K562 (cell line): ENCODE results near the gene ADD2. TPM values are rescaled to one million over a fixed set of nuclear protein-coding genes. Genes with fewer than 3 reads are reported as not detected.

Experiments used
- ARID3A ChIP-seq: IDR thresholded peaks from 2 replicates; pipeline ENCODE4 v1.6.1; 2012; ENCODE audit warnings: low read depth, low read length, improper control_type of control experiment, borderline replicate concordance
- CCNT2 ChIP-seq: IDR thresholded peaks from 2 replicates; pipeline ENCODE4 v1.6.1; 2011; ENCODE audit warnings: borderline replicate concordance, low read depth, mild to moderate bottlenecking, moderate library complexity, mixed read lengths, low read length; ENCODE audit not compliant: insufficient read length; ENCODE audit errors: extremely low read depth
- EP300 ChIP-seq: IDR thresholded peaks from 2 replicates; pipeline ENCODE4 v1.6.1; 2012; ENCODE audit warnings: low read length, improper control_type of control experiment
- GMEB1 ChIP-seq: fragments of 250-450 bp; sonication (Bioruptor Pico); IDR thresholded peaks from 2 replicates; pipeline ENCODE4 v1.4.0; 2020; ENCODE audit warnings: mild to moderate bottlenecking
- KAT8 ChIP-seq: fragments of 450-650 bp; IDR thresholded peaks from 2 replicates; pipeline ENCODE4 v1.6.1; 2016; ENCODE audit warnings: low read depth, mild to moderate bottlenecking
- MAFG ChIP-seq: fragments of 450-650 bp; conservative IDR thresholded peaks from 2 replicates; pipeline ENCODE4 v1.6.1; 2016; ENCODE audit warnings: missing genetic modification characterization, missing compliant biosample characterization
- MEF2A ChIP-seq: IDR thresholded peaks from 2 replicates; pipeline ENCODE4 v1.6.1; 2011; ENCODE audit warnings: low read depth, mild to moderate bottlenecking, low read length, moderate library complexity; ENCODE audit not compliant: control insufficient read depth
- NEUROD1 ChIP-seq: fragments of 150-350 bp; IDR thresholded peaks from 2 replicates; pipeline ENCODE4 v1.6.1; 2014; ENCODE audit warnings: borderline replicate concordance, low read length, low read depth; ENCODE audit not compliant: partially characterized antibody
- NFIX ChIP-seq: fragments of 250-450 bp; sonication (Bioruptor Pico); IDR thresholded peaks from 2 replicates; pipeline ENCODE4 v1.4.0; 2020; ENCODE audit warnings: low read depth, mild to moderate bottlenecking, moderate library complexity
- NR3C1 ChIP-seq: sonication (generic); formaldehyde crosslinking; IDR thresholded peaks from 2 replicates; pipeline ENCODE4 v1.8.1; 2022; ENCODE audit warnings: missing genetic modification reagents
- POLR2AphosphoS2 ChIP-seq: IDR thresholded peaks from 2 replicates; pipeline ENCODE4 v1.6.1; 2012; ENCODE audit warnings: low read length, improper control_type of control experiment
- POLR2AphosphoS5 ChIP-seq: IDR thresholded peaks from 2 replicates; pipeline ENCODE4 v1.6.1; 2011; ENCODE audit warnings: mild to moderate bottlenecking, low read depth, low read length, moderate library complexity; ENCODE audit not compliant: control insufficient read depth, insufficient read depth
- SLC30A9 ChIP-seq: fragments of 250-450 bp; sonication (Bioruptor Pico); IDR thresholded peaks from 2 replicates; pipeline ENCODE4 v1.8.0; 2022; ENCODE audit warnings: mild to moderate bottlenecking, moderate library complexity
- TAL1 ChIP-seq: fragments of 450-650 bp; IDR thresholded peaks from 2 replicates; pipeline ENCODE4 v1.6.1; 2016; ENCODE audit warnings: mild to moderate bottlenecking
- TCF7 ChIP-seq: sonication (generic); IDR thresholded peaks from 2 replicates; pipeline ENCODE4 v1.6.1; 2016; ENCODE audit warnings: antibody characterized with exemption, borderline replicate concordance
- ZNF592 ChIP-seq: fragments of 450-650 bp; IDR thresholded peaks from 2 replicates; pipeline ENCODE4 v1.6.1; 2017; ENCODE audit warnings: antibody characterized with exemption, mild to moderate bottlenecking
- ZNF717 ChIP-seq: fragments of 250-450 bp; sonication (Bioruptor Pico); IDR thresholded peaks from 2 replicates; pipeline ENCODE4 v1.5.0; 2021
- polyA plus RNA-seq, 8 experiments: library from polyadenylated mRNA; depleted of rRNA in 4 of 8; stranded (reverse) in 5 of 8; unstranded in 3 of 8; fragments of >200 nt; fragmentation: Nextera tagmentation in 2 of 8; fragmentation: Illumina TruSeq in 1 of 8; extraction: Ambion mirVana in 2 of 8; extraction: Trizol in 1 of 8; gene quantifications; 2 replicates each; pipeline versions ENCODE4 v1.2.1 to v1.2.3, GENCODE V29; 2011 to 2014; ENCODE audit warnings: inconsistent platforms in 1 of 8, missing spikeins in 1 of 8
- total RNA-seq, 7 experiments: library from RNA; depleted of rRNA in 6 of 7; stranded (reverse); fragments of >200 nt in 6 of 7; fragmentation: Illumina TruSeq in 2 of 7; extraction: Trizol in 2 of 7; gene quantifications; 2 replicates each; pipeline versions ENCODE4 v1.2.1 to v1.2.3, GENCODE V29; 2011 to 2021; ENCODE audit warnings: low replicate concordance in 1 of 7
- TF ChIP-seq, protein P1 (sequence below): fragments of 450-650 bp; IDR thresholded peaks from 2 replicates; pipeline ENCODE4 v1.6.1; 2016; ENCODE audit warnings: mild to moderate bottlenecking
- TF ChIP-seq, protein P2 (sequence below): fragments of 450-650 bp; formaldehyde crosslinking; IDR thresholded peaks from 2 replicates; pipeline ENCODE4 v1.4.0; 2022; ENCODE audit warnings: mild to moderate bottlenecking, moderate library complexity

The ADD2 gene
- total and polyA plus RNA-seq, 9 of the 15 experiments (the other 6 are each of a cell fraction or from before 2014, with no cell fraction given): 3.5 to 63.0 (median 36.2) TPM

DNA sequence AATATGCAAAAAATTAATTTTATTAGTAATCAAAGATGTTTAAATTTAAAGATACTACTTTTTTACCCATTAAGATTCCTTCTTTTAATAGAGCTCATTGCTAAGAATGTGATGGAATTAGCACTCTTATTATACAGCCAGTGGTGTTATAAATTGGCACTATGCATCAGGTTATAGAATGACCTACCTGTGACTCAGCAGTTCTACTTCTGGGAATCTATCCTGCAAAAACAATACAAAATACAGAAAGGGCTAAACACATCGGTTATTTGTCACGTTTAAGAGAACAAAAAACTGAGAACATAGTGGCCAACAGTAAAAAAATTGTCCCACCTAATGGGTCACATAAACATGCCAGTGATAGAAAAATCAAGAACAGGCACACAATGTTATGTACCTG, 9.4 kb upstream of the ADD2 start (continued):
- no peak for TF ChIP-seq EP300
- TF ChIP-seq, protein P1, sequence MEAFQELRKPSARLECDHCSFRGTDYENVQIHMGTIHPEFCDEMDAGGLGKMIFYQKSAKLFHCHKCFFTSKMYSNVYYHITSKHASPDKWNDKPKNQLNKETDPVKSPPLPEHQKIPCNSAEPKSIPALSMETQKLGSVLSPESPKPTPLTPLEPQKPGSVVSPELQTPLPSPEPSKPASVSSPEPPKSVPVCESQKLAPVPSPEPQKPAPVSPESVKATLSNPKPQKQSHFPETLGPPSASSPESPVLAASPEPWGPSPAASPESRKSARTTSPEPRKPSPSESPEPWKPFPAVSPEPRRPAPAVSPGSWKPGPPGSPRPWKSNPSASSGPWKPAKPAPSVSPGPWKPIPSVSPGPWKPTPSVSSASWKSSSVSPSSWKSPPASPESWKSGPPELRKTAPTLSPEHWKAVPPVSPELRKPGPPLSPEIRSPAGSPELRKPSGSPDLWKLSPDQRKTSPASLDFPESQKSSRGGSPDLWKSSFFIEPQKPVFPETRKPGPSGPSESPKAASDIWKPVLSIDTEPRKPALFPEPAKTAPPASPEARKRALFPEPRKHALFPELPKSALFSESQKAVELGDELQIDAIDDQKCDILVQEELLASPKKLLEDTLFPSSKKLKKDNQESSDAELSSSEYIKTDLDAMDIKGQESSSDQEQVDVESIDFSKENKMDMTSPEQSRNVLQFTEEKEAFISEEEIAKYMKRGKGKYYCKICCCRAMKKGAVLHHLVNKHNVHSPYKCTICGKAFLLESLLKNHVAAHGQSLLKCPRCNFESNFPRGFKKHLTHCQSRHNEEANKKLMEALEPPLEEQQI: no peak
- no peak for TF ChIP-seq TAL1
- TF ChIP-seq MEF2A: no peak
- TF ChIP-seq KAT8: no peak
- TF ChIP-seq POLR2AphosphoS2: no peak
- TF ChIP-seq NEUROD1: no peak
- TF ChIP-seq, protein P2, sequence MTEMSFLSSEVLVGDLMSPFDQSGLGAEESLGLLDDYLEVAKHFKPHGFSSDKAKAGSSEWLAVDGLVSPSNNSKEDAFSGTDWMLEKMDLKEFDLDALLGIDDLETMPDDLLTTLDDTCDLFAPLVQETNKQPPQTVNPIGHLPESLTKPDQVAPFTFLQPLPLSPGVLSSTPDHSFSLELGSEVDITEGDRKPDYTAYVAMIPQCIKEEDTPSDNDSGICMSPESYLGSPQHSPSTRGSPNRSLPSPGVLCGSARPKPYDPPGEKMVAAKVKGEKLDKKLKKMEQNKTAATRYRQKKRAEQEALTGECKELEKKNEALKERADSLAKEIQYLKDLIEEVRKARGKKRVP: no peak
- no peak for TF ChIP-seq ZNF717 (CRISPR knock-in tag)
- no peak for TF ChIP-seq TCF7
- no peak for TF ChIP-seq ARID3A
- 0 out of 2 replicates have a peak, but pooled peaks have one; percentile 31 for TF ChIP-seq ZNF592
- TF ChIP-seq NR3C1 (CRISPR knock-in tag): no peak
- no peak for TF ChIP-seq CCNT2
- TF ChIP-seq GMEB1 (CRISPR knock-in tag): no peak
- peak; percentile 87 for TF ChIP-seq MAFG
- TF ChIP-seq SLC30A9 (CRISPR knock-in tag): no peak
- no peak for TF ChIP-seq NFIX (CRISPR knock-in tag)
- TF ChIP-seq POLR2AphosphoS5: no peak
